Suprapubic skin (tissue), 4 donors: ENCODE results near the gene BRK1. TPM values are rescaled to one million over a fixed set of nuclear protein-coding genes. Genes with fewer than 3 reads are reported as not detected.

ENCODE experiments used
- DNase-seq, 2 donors: peaks; one replicate each; pipeline ENCODE4 v3.0.0-alpha.2; 2019; ENCODE audit warnings: low spot score in 2 of 2
- H3K27ac ChIP-seq: fragments of 200-600 bp; sonication (generic); one replicate; pipeline ENCODE4 v1.5.1; 2019
- H3K27me3 ChIP-seq: fragments of 200-600 bp; sonication (generic); one replicate; pipeline ENCODE4 v1.5.1; 2019
- H3K36me3 ChIP-seq: fragments of 200-600 bp; sonication (generic); one replicate; pipeline ENCODE4 v1.5.1; 2019
- H3K4me1 ChIP-seq: fragments of 200-600 bp; sonication (generic); one replicate; pipeline ENCODE4 v1.5.1; 2019
- H3K4me3 ChIP-seq: fragments of 200-600 bp; sonication (generic); one replicate; pipeline ENCODE4 v1.5.1; 2019; ENCODE audit warnings: mild to moderate bottlenecking
- H3K9me3 ChIP-seq: fragments of 200-600 bp; sonication (generic); one replicate; pipeline ENCODE4 v1.5.1; 2019
- EP300 ChIP-seq: sonication (generic); formaldehyde crosslinking; IDR thresholded peaks from one replicate; pipeline ENCODE4 v1.6.1; 2017; ENCODE audit warnings: antibody characterized with exemption
- POLR2A ChIP-seq, 2 donors: fragments of 450-650 bp; IDR thresholded peaks; one replicate each; pipeline ENCODE4 v1.6.1; 2017; ENCODE audit warnings: antibody characterized with exemption in 2 of 2, mild to moderate bottlenecking in 2 of 2, moderate library complexity in 2 of 2
- POLR2AphosphoS5 ChIP-seq, 3 donors: sonication (generic); formaldehyde crosslinking; IDR thresholded peaks; one replicate each; pipeline ENCODE4 v1.6.1; 2017; ENCODE audit warnings: antibody characterized with exemption in 3 of 3
- WGBS: methylation state at CpG from one replicate; pipeline ENCODE4 v1.1.5; 2018; 5-methylcytosine and 5-hydroxymethylcytosine counted together
- total RNA-seq, 4 donors: library from RNA; depleted of rRNA; stranded (reverse); fragments of >200 nt; gene quantifications; one replicate each; pipeline ENCODE4 v1.1.0, GENCODE V29; 2016
- TF ChIP-seq, protein P1 (sequence below), 2 donors: fragments of 200-600 bp in 1 of 2; fragments of 450-650 bp in 1 of 2; sonication (generic) in 1 of 2; IDR thresholded peaks; one replicate each; pipeline ENCODE4 v1.5.1; 2016 to 2019; ENCODE audit warnings: antibody characterized with exemption in 2 of 2, mild to moderate bottlenecking in 1 of 2, moderate library complexity in 1 of 2

The BRK1 gene
- total RNA-seq, 4 donors from 2014 or later = 51.7 to 101 (median 83.9) TPM

DNA sequence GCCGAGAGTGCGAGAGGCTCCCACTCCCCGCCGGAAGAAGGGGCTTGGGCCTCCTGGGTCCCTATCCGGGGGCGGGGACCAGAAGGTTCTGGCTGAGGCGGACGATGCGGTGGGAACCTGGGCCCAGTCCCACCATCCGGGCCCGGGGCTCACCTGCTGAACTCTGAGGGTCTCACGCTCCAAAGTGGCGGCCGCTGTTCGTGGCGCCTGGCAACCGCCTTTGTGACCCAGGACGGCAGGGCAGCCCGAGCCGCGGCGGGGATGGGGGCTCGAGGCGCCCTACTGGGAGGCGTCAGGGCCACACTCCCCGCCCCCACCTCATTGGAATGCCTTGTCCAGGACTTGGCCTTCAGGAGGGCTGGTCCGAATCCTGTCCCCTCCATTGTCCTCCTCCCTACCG, 7.4 kb upstream of the BRK1 start, which contains the start of gene FANCD2OS:
FANCD2OS (minus strand) TSS at position 165 of the 400 bp plus-strand sequence. CDS start 3,481 bp downstream, outside the sequence.
- WGBS = 49% methylated on average over 21 of the region's 28 CpGs

DNA sequence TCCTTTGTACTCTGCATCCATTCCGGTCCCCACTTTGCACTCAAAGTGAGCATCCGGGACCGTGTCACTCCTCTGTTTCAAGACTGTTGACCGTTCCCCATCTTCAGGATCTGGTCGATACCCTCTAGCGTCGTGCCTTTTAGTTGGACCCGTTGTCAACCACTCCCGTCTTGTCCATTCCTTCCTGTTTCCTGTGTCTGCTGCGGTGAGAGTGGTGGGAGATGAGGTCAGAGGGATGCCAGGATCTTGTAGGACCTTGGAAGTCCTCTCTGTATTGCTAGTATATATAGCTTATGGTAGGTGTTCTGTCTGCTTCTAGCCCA, 624 bp downstream of the BRK1 start:
- WGBS = 0% methylated on average over 10 of the region's 10 CpGs

More for the DNA sequence above, 7.4 kb upstream of the BRK1 start, which contains the start of gene FANCD2OS:
- Histone ChIP-seq H3K27me3 (peaks cover 6% of the 10 kb centered on the region), H3K4me1 (no peaks in the 10 kb centered on the region), H3K4me3 (no peak within 1 kb of the TSS), H3K36me3 (no peaks in the 10 kb centered on the region), H3K27ac (no peak within 1 kb of the TSS), H3K9me3 (no peaks in the 10 kb centered on the region)
- DNase-seq = no peak
- TF ChIP-seq POLR2A (IDR thresholded peaks at IDR 0.05) = no peak
- TF ChIP-seq POLR2AphosphoS5 (IDR thresholded peaks at IDR 0.05) = no peak
- TF ChIP-seq, protein P1, sequence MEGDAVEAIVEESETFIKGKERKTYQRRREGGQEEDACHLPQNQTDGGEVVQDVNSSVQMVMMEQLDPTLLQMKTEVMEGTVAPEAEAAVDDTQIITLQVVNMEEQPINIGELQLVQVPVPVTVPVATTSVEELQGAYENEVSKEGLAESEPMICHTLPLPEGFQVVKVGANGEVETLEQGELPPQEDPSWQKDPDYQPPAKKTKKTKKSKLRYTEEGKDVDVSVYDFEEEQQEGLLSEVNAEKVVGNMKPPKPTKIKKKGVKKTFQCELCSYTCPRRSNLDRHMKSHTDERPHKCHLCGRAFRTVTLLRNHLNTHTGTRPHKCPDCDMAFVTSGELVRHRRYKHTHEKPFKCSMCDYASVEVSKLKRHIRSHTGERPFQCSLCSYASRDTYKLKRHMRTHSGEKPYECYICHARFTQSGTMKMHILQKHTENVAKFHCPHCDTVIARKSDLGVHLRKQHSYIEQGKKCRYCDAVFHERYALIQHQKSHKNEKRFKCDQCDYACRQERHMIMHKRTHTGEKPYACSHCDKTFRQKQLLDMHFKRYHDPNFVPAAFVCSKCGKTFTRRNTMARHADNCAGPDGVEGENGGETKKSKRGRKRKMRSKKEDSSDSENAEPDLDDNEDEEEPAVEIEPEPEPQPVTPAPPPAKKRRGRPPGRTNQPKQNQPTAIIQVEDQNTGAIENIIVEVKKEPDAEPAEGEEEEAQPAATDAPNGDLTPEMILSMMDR (IDR thresholded peaks at IDR 0.05) = no peak
- no peak for TF ChIP-seq EP300

DNA sequence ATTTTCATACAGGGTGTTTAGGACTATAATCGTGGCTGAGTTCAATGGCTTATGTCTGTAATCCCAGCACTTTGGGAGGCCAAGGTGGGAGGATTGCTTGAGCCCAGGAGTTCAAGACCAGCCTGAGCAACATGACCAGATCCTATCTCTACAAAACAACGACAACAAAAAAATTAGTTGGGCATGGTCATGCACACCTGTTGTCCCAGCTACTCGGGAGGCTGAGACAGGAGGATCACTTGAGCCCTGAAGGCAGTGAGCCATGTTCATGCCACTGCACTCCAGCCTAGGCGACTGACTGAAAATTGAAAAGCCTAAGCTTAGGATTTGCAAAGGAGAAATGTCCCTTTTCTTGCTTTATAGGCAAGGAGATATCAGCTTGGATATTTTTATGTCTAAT, 1.5 kb downstream of the BRK1 start:
- Histone ChIP-seq H3K27me3 (no peaks in the 10 kb centered on the region), H3K27ac (no peak overlapping the region), H3K9me3 (no peaks in the 10 kb centered on the region), H3K4me1 (peaks cover 29% of the 10 kb centered on the region), H3K4me3 (peak overlapping the region; percentile 98), H3K36me3 (peaks cover 5% of the 10 kb centered on the region)
- TF ChIP-seq POLR2A (IDR thresholded peaks at IDR 0.05) = no peak
- no peak for TF ChIP-seq EP300
- TF ChIP-seq, protein P1 (IDR thresholded peaks at IDR 0.05) = no peak
- TF ChIP-seq POLR2AphosphoS5 (IDR thresholded peaks at IDR 0.05) = no peak
- 82% methylated on average over 4 of the region's 4 CpGs for WGBS
- DNase-seq = no peak

More for the DNA sequence above, 624 bp downstream of the BRK1 start:
- no peaks in the 10 kb centered on the region for H3K27me3 ChIP-seq
- H3K36me3 ChIP-seq = peaks cover 5% of the 10 kb centered on the region
- no peaks in the 10 kb centered on the region for H3K9me3 ChIP-seq
- H3K4me3 ChIP-seq = peak overlapping the region; percentile 98
- H3K27ac ChIP-seq = peak overlapping the region; percentile 81
- TF ChIP-seq, protein P1 (IDR thresholded peaks at IDR 0.05) = no peak
- TF ChIP-seq POLR2AphosphoS5 (IDR thresholded peaks at IDR 0.05) (no peak), POLR2A (IDR thresholded peaks at IDR 0.05) (no peak), EP300 (no peak)
- peaks cover 29% of the 10 kb centered on the region for H3K4me1 ChIP-seq
- no peak for DNase-seq

DNA sequence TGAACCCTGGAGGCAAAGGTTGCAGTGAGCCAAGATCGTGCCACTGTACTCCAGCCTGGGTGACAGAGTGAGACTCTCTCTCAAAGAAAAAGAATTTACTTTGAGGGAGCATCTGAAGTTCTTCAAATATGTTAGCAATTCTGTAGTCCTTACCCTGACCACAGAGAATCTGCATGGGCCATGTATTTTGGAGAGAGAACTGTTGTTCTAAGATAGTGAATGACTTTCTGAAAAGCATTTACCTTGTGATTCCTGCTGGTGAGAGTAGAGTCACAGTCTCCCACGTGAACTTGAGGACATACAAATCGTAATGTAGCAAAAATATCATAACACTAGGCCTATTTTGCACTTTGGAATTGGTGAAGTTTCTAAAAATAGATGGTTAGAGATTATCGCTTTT, 3.9 kb downstream of the BRK1 start:
- DNase-seq = no peak
- Histone ChIP-seq H3K36me3 (peaks cover 5% of the 10 kb centered on the region), H3K4me1 (peaks cover 29% of the 10 kb centered on the region), H3K27me3 (no peaks in the 10 kb centered on the region), H3K9me3 (no peaks in the 10 kb centered on the region), H3K4me3 (no peak overlapping the region), H3K27ac (no peak overlapping the region)
- WGBS = 77% methylated on average over 4 of the region's 4 CpGs
- TF ChIP-seq, protein P1 (IDR thresholded peaks at IDR 0.05) = no peak
- TF ChIP-seq EP300 (no peak), POLR2AphosphoS5 (IDR thresholded peaks at IDR 0.05) (no peak), POLR2A (IDR thresholded peaks at IDR 0.05) (no peak)

DNA sequence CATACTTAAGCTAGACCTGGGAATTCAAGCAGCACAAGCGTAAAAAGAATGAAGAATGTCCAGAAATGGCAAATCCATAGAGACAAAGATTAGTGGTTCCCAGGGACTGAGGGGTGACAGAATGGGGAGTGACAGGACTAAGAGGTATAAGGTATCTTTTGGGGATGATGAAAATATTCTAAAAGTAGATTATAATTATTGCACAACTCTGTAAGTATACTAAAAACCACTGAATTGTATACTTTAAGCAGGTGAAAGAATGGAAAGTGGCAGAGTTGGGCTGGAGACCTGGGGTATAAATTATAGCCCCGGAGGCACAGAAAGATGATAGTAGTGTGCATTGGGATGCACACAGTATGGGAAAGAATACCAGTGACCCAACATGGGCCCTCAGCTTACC, 5.6 kb downstream of the BRK1 start:
- TF ChIP-seq EP300 = no peak
- no peak for TF ChIP-seq POLR2AphosphoS5 (IDR thresholded peaks at IDR 0.05)
- TF ChIP-seq, protein P1 (IDR thresholded peaks at IDR 0.05) = no peak
- no peak for TF ChIP-seq POLR2A (IDR thresholded peaks at IDR 0.05)
- Histone ChIP-seq H3K36me3 (peaks cover 16% of the 10 kb centered on the region), H3K4me1 (peaks cover 21% of the 10 kb centered on the region), H3K27ac (no peak overlapping the region), H3K27me3 (no peaks in the 10 kb centered on the region), H3K9me3 (no peaks in the 10 kb centered on the region), H3K4me3 (no peak overlapping the region)
- DNase-seq = no peak
- WGBS = 89% methylated on average over 2 of the region's 2 CpGs
